ENCODE results near the gene PCYT1A.
"Not testable (repeated sequence)": the region's sequence is repeated elsewhere in the genome, so short reads cannot be mapped to it uniquely, and the experiment has no call there.

PCYT1A gene

DNA sequence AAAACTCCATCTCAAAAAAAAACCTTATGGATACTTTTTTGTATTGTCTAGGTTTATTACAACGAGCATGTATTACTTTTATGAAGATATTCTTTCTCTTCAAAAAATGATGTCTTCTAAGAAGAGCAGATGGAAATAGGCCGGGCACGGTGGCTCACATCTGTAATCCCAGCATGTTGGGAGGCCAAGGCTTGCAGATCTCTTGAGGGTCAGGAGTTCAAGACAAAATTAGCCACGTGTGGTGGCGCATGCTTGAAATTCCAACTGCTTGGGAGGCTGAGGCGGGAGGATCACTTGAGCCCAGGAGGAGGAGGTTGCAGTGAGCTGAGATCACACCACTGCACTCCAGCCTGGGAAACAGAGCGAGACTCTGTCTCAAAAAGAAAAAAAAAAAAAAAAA lies 26.6 kb upstream of the PCYT1A start:
- not testable (repeated sequence) for H3K4me3 Mint-ChIP-seq, H3K9me3 Mint-ChIP-seq, H3K36me3 Mint-ChIP-seq, H3K27me3 Mint-ChIP-seq, H3K27ac Mint-ChIP-seq, H3K4me1 Mint-ChIP-seq

DNA sequence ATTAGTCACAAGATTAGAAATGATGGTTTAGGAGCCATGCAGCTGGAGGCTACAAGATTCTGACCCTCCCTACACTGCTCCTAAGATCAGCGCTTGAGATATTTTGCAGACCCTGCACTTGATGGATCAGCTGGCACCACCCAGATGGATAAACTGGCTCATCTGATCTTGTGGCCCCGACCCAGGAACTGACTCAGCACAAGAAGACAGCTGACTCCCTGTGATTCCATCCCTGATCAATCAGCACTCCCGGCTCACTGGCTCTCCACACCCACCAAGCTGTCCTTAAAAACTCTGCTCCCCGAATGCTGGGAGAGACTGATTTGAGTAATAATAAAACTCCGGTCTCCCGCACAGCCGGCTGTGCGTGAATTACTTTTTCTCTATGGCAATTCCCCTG lies 15.4 kb upstream of the PCYT1A start:
- not testable (repeated sequence) for H3K4me3 Mint-ChIP-seq, H3K27ac Mint-ChIP-seq, H3K9me3 Mint-ChIP-seq, H3K27me3 Mint-ChIP-seq, H3K4me1 Mint-ChIP-seq, H3K36me3 Mint-ChIP-seq

DNA sequence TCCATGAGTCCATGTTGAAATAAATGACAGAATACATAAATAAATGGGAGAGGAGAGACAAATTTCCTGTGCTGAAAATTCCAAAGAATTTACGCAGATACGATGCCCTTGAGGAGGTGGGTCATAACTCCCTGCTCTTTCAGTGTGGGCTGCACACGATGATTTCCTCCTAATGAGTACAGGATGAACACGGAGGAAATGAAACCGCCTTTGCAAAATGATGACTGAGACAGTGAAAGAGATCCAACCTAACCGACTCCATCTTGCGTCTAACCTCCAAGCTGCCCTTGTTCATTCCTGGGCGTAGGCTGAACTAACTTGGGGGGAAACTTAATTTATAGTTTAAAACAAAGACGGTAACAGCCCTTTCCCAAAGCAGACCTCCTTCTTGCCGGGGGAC lies 15.0 kb upstream of the PCYT1A start:
- H3K4me3 Mint-ChIP-seq, H3K4me1 Mint-ChIP-seq, H3K27me3 Mint-ChIP-seq, H3K27ac Mint-ChIP-seq, H3K9me3 Mint-ChIP-seq, H3K36me3 Mint-ChIP-seq: not testable (repeated sequence)

DNA sequence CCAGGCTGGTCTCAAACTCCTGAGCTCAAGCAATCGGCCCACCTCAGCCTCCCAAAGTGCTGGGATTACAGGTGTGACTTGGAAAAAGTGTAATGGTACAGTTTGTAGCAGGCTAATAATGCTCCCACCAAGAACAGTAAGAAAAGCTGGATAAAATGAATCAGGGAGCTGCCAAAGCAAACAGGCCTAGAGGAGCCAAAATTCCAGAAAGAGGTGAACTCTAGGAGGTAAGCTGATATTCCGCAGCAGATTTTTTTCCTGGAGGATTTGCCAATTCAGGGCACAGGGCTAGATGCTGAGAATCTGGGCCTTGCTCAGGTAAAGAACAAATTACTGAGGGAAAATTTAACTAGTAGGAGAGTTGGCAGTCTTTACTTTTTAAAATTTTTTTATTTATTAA lies 11.0 kb upstream of the PCYT1A start:
- H3K27ac Mint-ChIP-seq, result no peak overlapping the region

GRCh38 chr3:196292286-196292923 lies 4.9 kb upstream of the PCYT1A start:
- Mint-ChIP-seq H3K4me1 (peaks cover 9% of the 10 kb centered on the region), H3K4me3 (no peak overlapping the region), H3K27ac (no peak overlapping the region), H3K36me3 (peaks cover under 1% of the 10 kb centered on the region), H3K27me3 (no peaks in the 10 kb centered on the region), H3K9me3 (no peaks in the 10 kb centered on the region)

More for the DNA sequence above, 11.0 kb upstream of the PCYT1A start:
- no peaks in the 10 kb centered on the region for H3K9me3 Mint-ChIP-seq
- peaks cover 3% of the 10 kb centered on the region for H3K36me3 Mint-ChIP-seq
- H3K27me3 Mint-ChIP-seq, result no peaks in the 10 kb centered on the region
- H3K4me1 Mint-ChIP-seq, result no peaks in the 10 kb centered on the region
- no peak overlapping the region for H3K4me3 Mint-ChIP-seq

DNA sequence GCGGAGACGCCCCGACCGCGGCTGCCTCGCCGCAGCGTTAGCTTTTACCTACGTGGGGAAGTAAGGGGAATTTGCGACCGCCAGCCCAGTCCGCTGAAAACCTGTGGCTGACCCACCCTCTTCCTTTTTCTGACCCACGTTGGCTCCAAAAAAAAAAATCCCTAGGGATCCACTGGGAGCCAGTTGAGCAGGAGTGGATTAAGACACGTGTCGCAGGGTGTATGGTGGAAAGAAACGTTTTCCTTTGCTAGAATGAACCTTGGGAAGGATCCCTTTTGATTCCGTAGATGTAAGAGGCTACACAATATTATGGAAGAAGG lies 575 bp upstream of the PCYT1A start:
- H3K36me3 Mint-ChIP-seq, result peaks cover 4% of the 10 kb centered on the region
- no peaks in the 10 kb centered on the region for H3K9me3 Mint-ChIP-seq
- H3K27me3 Mint-ChIP-seq, result no peaks in the 10 kb centered on the region
- peak overlapping the region; percentile 100 for H3K4me3 Mint-ChIP-seq
- H3K27ac Mint-ChIP-seq, result peak overlapping the region; percentile 100
- H3K4me1 Mint-ChIP-seq, result peaks cover 45% of the 10 kb centered on the region

- H3K4me1 Mint-ChIP-seq, result peaks cover 48% of the 10 kb centered on the region
- no peaks in the 10 kb centered on the region for H3K27me3 Mint-ChIP-seq
- H3K9me3 Mint-ChIP-seq, result no peaks in the 10 kb centered on the region
- peak overlapping the region; percentile 100 for H3K4me3 Mint-ChIP-seq
- peaks cover 4% of the 10 kb centered on the region for H3K36me3 Mint-ChIP-seq
- H3K27ac Mint-ChIP-seq, result peak overlapping the region; percentile 100
These were observed 461 bp downstream of the PCYT1A start for GRCh38 chr3:196287090-196287439.

- Mint-ChIP-seq H3K9me3 (no peaks in the 10 kb centered on the region), H3K27ac (peak overlapping the region; percentile 9), H3K36me3 (peaks cover 4% of the 10 kb centered on the region), H3K27me3 (no peaks in the 10 kb centered on the region), H3K4me1 (peaks cover 71% of the 10 kb centered on the region), H3K4me3 (peak overlapping the region; percentile 15)
These were observed 3.1 kb downstream of the PCYT1A start for GRCh38 chr3:196284396-196284795.

DNA sequence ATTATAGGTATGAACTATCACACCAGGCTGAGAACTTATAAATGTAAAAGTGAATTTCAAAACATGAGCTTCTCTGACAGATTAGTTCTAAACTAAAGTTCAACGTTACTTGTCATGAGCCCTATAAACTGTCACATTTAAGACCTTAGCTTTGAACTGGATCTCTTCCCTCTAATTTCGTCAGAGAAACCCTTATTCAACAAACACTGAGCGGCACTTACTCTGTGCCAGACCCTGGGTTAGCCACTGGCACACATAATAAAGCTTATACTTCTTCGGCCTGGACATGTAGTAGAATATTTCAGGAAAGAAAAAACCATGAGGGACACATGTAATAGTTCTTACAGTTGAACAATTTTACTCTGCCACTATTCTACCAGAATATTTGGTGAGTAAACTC lies 5.6 kb downstream of the PCYT1A start:
- peaks cover 75% of the 10 kb centered on the region for H3K4me1 Mint-ChIP-seq
- no peaks in the 10 kb centered on the region for H3K9me3 Mint-ChIP-seq
- H3K27me3 Mint-ChIP-seq, result no peaks in the 10 kb centered on the region
- H3K4me3 Mint-ChIP-seq, result no peak overlapping the region
- H3K36me3 Mint-ChIP-seq, result peaks cover 6% of the 10 kb centered on the region
- peak overlapping the region; percentile 72 for H3K27ac Mint-ChIP-seq

DNA sequence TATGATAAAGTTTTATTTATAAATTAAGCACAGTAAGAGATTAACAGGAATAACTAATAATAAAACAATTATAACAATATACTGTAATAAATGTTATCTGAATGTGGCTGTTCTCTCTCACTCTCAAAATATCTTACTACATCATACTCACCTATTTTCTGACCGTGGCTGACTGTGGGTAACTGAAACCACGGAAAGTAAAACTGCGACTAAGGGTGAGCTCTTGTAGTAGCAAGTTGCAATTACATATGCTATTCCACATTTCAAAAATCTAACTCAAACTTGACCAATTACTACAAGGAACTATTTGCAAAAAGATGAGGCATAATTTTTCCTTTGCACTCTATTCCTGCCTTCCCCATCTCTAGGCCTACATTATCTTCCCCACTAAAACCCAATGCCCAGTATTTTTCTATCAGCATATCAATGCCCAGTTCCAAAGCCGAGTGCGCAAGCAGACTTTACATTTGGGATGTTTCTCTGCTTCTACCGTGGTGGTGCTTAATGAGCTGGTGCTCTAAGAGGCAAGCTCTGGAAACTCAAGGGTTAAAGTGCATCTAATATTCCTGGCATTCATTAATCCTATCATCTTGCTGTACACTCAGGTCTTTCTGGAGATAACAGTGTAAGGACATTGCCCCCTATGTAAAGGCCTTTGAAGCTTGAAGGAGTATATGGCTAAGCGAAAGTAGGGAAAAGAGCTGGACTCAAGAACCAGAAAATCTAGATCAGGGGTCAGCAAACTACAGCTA lies 6.7 kb downstream of the PCYT1A start:
- H3K4me1 Mint-ChIP-seq, result peaks cover 66% of the 10 kb centered on the region
- no peaks in the 10 kb centered on the region for H3K27me3 Mint-ChIP-seq
- peaks cover 6% of the 10 kb centered on the region for H3K36me3 Mint-ChIP-seq
- no peak overlapping the region for H3K4me3 Mint-ChIP-seq
- H3K27ac Mint-ChIP-seq, result peak overlapping the region; percentile 42
- H3K9me3 Mint-ChIP-seq, result no peaks in the 10 kb centered on the region

- peaks cover 5% of the 10 kb centered on the region for H3K9me3 Mint-ChIP-seq
- peaks cover 12% of the 10 kb centered on the region for H3K36me3 Mint-ChIP-seq
- H3K27ac Mint-ChIP-seq, result peak overlapping the region; percentile 100
- H3K27me3 Mint-ChIP-seq, result no peaks in the 10 kb centered on the region
- H3K4me1 Mint-ChIP-seq, result peaks cover 54% of the 10 kb centered on the region
- H3K4me3 Mint-ChIP-seq, result peak overlapping the region; percentile 85
These were observed 12.4 kb downstream of the PCYT1A start for GRCh38 chr3:196275126-196275525.

DNA sequence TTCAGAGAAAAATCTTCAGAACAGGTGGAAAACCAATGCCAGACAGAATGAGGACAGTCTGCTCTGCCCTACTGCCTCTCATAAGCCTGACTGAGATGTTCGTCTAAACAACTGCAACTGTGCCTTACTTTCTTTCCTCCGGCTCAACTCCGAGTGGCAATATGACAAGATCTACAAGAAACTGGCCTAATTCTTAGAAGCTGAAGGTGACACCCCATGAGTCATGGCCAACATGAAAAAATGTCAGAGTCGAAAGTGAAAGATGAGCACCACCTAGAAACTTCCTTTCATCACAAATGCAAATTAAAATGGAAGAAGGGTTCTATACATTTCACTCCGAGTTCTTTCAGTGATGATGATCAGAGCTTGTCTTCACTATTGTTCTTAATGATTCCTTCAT lies 12.9 kb downstream of the PCYT1A start:
- H3K36me3 Mint-ChIP-seq, result peaks cover 14% of the 10 kb centered on the region
- H3K9me3 Mint-ChIP-seq, result peaks cover 5% of the 10 kb centered on the region
- peak overlapping the region; percentile 100 for H3K27ac Mint-ChIP-seq
- H3K27me3 Mint-ChIP-seq, result no peaks in the 10 kb centered on the region
- H3K4me1 Mint-ChIP-seq, result peaks cover 54% of the 10 kb centered on the region
- peak overlapping the region; percentile 85 for H3K4me3 Mint-ChIP-seq

GRCh38 chr3:196273655-196274054 lies 13.9 kb downstream of the PCYT1A start:
- Mint-ChIP-seq H3K27me3 (no peaks in the 10 kb centered on the region), H3K36me3 (peaks cover 19% of the 10 kb centered on the region), H3K4me3 (no peak overlapping the region), H3K4me1 (peaks cover 54% of the 10 kb centered on the region), H3K27ac (peak overlapping the region; percentile 93), H3K9me3 (peaks cover 5% of the 10 kb centered on the region)

DNA sequence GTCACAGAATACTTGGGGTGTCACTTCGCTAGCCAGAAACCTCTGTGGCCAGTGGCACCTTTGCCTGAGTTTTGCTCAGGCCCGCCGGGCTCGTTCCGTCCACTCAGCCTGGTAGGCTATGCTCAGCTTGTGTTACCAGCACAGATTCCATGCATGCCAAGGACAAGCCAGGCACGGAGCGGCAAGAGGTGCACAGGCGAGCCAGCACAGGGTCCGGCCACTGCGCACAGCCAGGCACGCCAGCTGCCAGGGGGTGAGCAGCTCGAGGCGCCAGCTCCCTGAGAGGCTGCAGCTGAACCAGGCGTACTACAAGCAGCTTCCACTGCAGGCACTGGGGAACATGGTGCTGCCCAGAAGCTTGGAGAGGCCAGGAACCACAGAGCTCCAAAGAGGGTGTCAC lies 14.7 kb downstream of the PCYT1A start:
- H3K27me3 Mint-ChIP-seq, result no peaks in the 10 kb centered on the region
- peaks cover 5% of the 10 kb centered on the region for H3K9me3 Mint-ChIP-seq
- peak overlapping the region; percentile 93 for H3K27ac Mint-ChIP-seq
- H3K36me3 Mint-ChIP-seq, result peaks cover 21% of the 10 kb centered on the region
- H3K4me1 Mint-ChIP-seq, result peaks cover 47% of the 10 kb centered on the region
- H3K4me3 Mint-ChIP-seq, result no peak overlapping the region

DNA sequence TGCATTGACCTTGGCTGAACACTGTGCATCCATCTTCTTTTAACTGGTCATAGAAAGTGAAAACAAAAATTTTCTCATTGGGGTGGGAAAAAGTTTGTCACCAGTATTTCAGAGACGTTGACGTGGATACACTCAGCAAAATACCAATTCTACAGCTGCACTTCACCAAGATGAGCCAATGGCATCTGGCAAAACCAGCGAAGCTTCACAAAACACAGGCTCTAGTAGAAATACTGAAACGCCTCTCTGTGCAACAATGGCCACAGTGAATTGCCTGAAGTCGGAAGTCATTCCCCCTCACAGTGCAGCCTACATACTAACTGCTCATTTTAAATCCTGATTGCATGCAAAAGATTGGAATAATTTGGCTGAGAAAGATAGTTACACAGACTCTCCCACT lies 17.0 kb downstream of the PCYT1A start:
- Mint-ChIP-seq H3K36me3 (peaks cover 16% of the 10 kb centered on the region), H3K9me3 (peaks cover 5% of the 10 kb centered on the region), H3K27ac (peak overlapping the region; percentile 68), H3K27me3 (no peaks in the 10 kb centered on the region), H3K4me3 (no peak overlapping the region), H3K4me1 (peaks cover 41% of the 10 kb centered on the region)

- no peak overlapping the region for H3K27ac Mint-ChIP-seq
These were observed 19.0 kb downstream of the PCYT1A start for GRCh38 chr3:196268284-196269163.

More at GRCh38 chr3:196268284-196269163, 19.0 kb downstream of the PCYT1A start:
- H3K9me3 Mint-ChIP-seq, result no peaks in the 10 kb centered on the region
- H3K27me3 Mint-ChIP-seq, result no peaks in the 10 kb centered on the region
- peaks cover 20% of the 10 kb centered on the region for H3K36me3 Mint-ChIP-seq
- peaks cover 34% of the 10 kb centered on the region for H3K4me1 Mint-ChIP-seq
- no peak overlapping the region for H3K4me3 Mint-ChIP-seq
